Lower leg skin (tissue), 4 donors: ENCODE results near the gene C1QTNF6. TPM values are rescaled to one million over a fixed set of nuclear protein-coding genes. Genes with fewer than 3 reads are reported as not detected.

Source experiments
- DNase-seq, 2 donors: peaks; one replicate each; pipeline ENCODE4 v3.0.0-alpha.2; 2019; ENCODE audit warnings: low spot score in 2 of 2
- H3K4me3 ChIP-seq: fragments of 200-600 bp; sonication (generic); 2 replicates; pipeline ENCODE4 v1.5.1; 2017; ENCODE audit warnings: mild to moderate bottlenecking, low read depth; ENCODE audit not compliant: poor library complexity, severe bottlenecking
- POLR2A ChIP-seq, 2 donors: fragments of 450-650 bp; IDR thresholded peaks; one replicate each; pipeline ENCODE4 v1.6.1; 2016 to 2017; ENCODE audit warnings: antibody characterized with exemption in 2 of 2, mild to moderate bottlenecking in 1 of 2, moderate library complexity in 1 of 2
- WGBS, 2 donors: methylation state at CpG; one replicate each; pipeline ENCODE4 v1.1.5; 2018; 5-methylcytosine and 5-hydroxymethylcytosine counted together
- intact Hi-C: fragments of 100-400 bp; cut with DNase I; formaldehyde crosslinking; loops from one replicate; pipeline ENCODE4 v1.15.0; 2023; ENCODE audit warnings: low total_unique reads
- total RNA-seq, 4 donors: library from RNA; depleted of rRNA; stranded (reverse); fragments of >200 nt; gene quantifications; one replicate each; pipeline ENCODE4 v1.1.0, GENCODE V29; 2016
- TF ChIP-seq, protein P1 (sequence below), 3 donors: fragments of 450-650 bp; IDR thresholded peaks; one replicate each; pipeline ENCODE4 v1.5.1; 2016; ENCODE audit warnings: antibody characterized with exemption in 3 of 3, mild to moderate bottlenecking in 3 of 3, moderate library complexity in 2 of 3

C1QTNF6 gene
- total RNA-seq, 4 donors from 2014 or later = 0.81 to 8.9 (median 2.1) TPM

DNA sequence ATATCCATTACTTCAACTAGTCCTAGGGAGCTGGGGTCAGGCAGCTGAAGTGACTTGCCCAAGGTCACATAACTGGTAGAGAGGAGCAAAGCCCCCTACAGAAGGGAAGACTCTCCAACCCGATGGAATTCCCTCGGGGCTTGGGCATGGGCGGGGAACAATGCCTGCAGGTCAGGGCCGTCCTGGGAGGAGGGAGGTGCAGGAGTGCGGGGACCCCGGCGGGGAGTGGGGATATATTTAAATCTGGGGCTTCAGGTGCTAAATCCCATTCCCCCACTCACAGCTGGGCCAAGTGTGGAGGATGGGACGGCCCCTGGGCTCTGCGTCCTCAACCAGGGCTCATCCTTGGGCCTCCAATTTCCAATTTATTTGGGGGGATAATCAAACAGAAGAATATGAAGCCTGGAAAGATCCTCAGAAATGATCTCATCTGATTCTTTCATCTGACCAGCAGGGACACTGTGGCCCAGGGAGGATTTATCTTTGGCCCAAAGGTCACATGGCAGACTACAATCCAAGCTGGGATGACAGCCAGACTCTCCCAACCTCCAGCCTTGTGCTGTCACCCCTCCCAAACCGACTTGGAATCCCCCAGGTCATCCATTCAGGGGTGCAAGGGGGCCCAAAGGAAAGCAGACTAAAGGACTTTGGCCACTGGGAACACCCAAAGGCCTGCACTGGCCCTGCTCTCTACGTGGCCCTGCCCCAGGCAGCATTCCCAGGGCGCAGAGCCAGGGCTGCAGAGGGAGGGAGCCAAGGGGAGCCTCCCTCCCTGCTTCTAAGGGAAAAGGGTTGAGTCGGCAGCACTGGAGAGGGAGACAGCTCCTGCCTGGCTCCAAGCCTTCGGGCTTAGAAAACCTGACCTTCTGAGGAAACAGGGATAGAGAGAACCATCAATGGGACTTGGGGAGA, 8.7 kb upstream of the C1QTNF6 start:
- 42 to 46% methylated on average over 14 of the region's 14 CpGs for WGBS, 2 donors
- TF ChIP-seq, protein P1, sequence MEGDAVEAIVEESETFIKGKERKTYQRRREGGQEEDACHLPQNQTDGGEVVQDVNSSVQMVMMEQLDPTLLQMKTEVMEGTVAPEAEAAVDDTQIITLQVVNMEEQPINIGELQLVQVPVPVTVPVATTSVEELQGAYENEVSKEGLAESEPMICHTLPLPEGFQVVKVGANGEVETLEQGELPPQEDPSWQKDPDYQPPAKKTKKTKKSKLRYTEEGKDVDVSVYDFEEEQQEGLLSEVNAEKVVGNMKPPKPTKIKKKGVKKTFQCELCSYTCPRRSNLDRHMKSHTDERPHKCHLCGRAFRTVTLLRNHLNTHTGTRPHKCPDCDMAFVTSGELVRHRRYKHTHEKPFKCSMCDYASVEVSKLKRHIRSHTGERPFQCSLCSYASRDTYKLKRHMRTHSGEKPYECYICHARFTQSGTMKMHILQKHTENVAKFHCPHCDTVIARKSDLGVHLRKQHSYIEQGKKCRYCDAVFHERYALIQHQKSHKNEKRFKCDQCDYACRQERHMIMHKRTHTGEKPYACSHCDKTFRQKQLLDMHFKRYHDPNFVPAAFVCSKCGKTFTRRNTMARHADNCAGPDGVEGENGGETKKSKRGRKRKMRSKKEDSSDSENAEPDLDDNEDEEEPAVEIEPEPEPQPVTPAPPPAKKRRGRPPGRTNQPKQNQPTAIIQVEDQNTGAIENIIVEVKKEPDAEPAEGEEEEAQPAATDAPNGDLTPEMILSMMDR (IDR thresholded peaks at IDR 0.05) = no peak
- TF ChIP-seq POLR2A (IDR thresholded peaks at IDR 0.05) = no peak
- H3K4me3 ChIP-seq = no peak overlapping the region
- peak; percentile 77 to 95 for DNase-seq
- intact Hi-C loops = loop anchor here (5.0 kb wide), 1 partner anchor 119 kb away; no protein-coding TSS in a partner anchor

DNA sequence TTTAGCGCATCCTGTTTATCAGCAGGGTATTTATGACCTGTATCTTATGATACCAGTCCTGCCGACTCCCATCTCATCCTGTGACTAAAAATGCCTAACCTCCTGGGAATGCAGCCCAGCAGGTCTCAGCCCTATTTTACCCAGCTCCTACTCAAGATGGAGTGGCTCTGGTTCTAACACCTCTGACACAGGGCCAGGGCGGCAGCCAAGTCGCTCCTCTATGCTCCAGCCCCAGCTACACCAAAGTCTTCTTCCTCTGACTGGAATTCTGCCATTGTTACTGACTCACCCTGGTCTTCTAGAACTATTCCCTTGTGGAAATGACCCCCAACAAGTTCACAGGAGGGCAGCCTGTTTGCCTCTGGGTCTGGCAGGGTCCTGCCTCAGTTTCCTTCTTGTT, 7.9 kb upstream of the C1QTNF6 start:
- 51 to 67% methylated on average over 4 of the region's 4 CpGs for WGBS, 2 donors
- DNase-seq = no peak
- H3K4me3 ChIP-seq = no peak overlapping the region
- TF ChIP-seq, protein P1 (IDR thresholded peaks at IDR 0.05) = no peak
- TF ChIP-seq POLR2A (IDR thresholded peaks at IDR 0.05) = no peak
- intact Hi-C loops = loop anchor here (5.0 kb wide), 1 partner anchor 119 kb away; no protein-coding TSS in a partner anchor

DNA sequence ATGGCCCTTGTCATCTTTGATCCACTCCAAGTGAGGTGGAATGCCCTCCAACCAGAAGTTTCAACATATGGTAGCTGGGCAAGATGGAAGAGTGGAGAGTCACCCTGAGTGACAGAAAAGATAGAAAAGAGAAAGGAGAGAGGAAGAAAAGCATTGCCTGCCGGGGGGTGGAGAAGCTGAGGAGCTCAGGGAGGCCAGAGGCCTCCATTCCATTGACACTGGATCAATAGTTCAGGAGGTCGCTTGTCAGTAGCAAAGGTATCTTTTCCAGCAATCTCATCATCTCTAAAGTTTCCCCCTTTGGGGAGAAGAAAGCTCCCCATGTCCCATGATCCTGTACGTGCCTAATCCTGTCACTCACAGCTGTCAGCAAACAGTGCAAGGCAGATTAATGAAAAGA, 6.7 kb upstream of the C1QTNF6 start:
- DNase-seq = peak in 1 of 2 donors; percentile 43
- intact Hi-C loops = loop anchor here (5.0 kb wide), 1 partner anchor 117 kb away; no protein-coding TSS in a partner anchor
- H3K4me3 ChIP-seq = no peak overlapping the region
- no peak for TF ChIP-seq POLR2A (IDR thresholded peaks at IDR 0.05)
- TF ChIP-seq, protein P1 (IDR thresholded peaks at IDR 0.05) = no peak
- WGBS, 2 donors = 89 to 94% methylated on average over 3 of the region's 3 CpGs

DNA sequence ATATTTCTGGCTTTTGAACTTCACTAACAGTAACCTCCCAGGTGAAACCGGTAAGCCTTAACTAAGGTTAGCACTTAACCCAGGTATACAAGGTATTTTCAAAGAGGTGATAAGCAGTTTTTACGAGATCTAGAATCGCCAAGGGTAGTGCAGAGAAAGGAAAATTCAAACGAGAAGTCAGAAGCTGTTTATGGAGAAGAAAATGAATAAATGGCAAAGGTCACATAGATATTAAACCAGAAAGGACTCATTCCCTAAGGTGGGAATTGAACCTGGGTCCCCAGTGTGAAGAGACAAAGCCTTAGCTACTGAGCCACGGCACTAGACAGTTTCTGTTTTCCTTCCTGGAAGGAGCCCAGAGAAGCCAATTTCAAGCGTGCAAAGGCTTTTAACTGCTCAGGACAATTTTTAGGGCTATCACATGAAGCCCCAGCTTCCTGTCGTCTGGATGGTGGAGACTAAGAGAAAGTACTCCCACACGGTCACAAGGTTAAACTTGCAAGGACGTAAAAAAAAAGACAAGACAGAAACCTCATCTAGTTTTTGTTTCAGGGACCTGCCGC, 5.7 kb upstream of the C1QTNF6 start:
- no peak overlapping the region for H3K4me3 ChIP-seq
- peak in 1 of 2 donors; percentile 45 for DNase-seq
- intact Hi-C loops = no loop called here
- no peak for TF ChIP-seq POLR2A (IDR thresholded peaks at IDR 0.05)
- TF ChIP-seq, protein P1 (IDR thresholded peaks at IDR 0.05) = no peak
- 65 to 66% methylated on average over 10 of the region's 10 CpGs for WGBS, 2 donors

DNA sequence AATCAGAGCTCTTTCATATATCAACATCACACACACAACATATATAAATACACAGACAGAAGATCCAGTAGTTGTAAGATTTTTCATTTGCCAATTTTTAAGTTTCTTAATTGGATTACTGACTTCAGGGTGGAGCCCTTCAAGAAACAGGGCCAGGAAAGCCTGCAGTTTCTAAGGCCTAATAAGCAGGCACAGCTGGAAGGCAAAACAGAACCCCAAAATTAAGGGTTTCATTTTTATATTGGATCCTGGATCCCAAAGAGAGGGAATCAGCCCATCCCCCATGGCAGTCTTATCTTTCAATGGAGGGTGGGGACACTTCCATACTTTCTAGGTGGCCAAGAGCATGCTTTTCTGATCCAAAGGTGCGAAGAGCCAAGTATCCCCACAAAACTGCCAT, 4.7 kb upstream of the C1QTNF6 start:
- TF ChIP-seq POLR2A (IDR thresholded peaks at IDR 0.05) = no peak
- no peak for DNase-seq
- no peak overlapping the region for H3K4me3 ChIP-seq
- 100% methylated on average over 1 of the region's 1 CpG for WGBS, 2 donors
- intact Hi-C loops = no loop called here

DNA sequence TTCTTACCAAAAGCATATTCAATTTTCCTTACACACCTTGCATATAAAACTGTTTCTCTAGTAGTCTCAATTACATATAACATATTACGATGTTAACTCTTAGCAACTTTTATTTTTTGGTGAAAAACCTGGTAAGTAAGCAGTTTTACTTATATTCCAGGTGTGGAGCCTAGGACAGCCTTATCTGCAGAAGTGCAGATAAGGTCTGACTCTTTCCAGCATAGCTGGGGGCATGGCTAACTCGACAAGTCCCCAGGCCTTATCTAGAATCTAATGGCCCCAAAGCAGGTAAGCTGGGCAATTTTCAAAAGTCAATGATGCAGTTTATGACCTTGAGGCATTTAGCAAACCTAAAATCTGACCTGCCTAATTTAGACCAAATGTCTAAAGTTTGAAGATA, 4.2 kb upstream of the C1QTNF6 start:
- 82 to 91% methylated on average over 2 of the region's 2 CpGs for WGBS, 2 donors
- no peak for TF ChIP-seq POLR2A (IDR thresholded peaks at IDR 0.05)
- TF ChIP-seq, protein P1 (IDR thresholded peaks at IDR 0.05) = no peak
- intact Hi-C loops = no loop called here
- no peak for DNase-seq
- H3K4me3 ChIP-seq = no peak overlapping the region
